K562 (cell line): ENCODE measurements around the gene LAMA2. TPM values are rescaled to one million over a fixed set of nuclear protein-coding genes. Genes with fewer than 3 reads are reported as not detected.

Experiments
- ATAC-seq: fragments of 200-7000 bp; cut with Tn5 transposase; 3 replicates; pipeline ENCODE4 v1.9.1; 2020; ENCODE audit warnings: moderate library complexity
- BruUV-seq: library from RNA; stranded (reverse); fragments of 400-500 nt; replicated peaks from 2 replicates; lab custom pipeline; 2021; lab: Mats Ljungman, UMichigan
- CTCF ChIA-PET: fragments of 300-600 bp; formaldehyde crosslinking; extraction: SDS; loops from one replicate; lab custom pipeline; 2021; ENCODE audit warnings: low intra/inter-chr PET ratio; lab: Yijun Ruan, JAX
- POLR2A ChIA-PET: fragments of 300-600, 350-650 bp; sonication (Branson Sonifier 250); formaldehyde crosslinking; extraction: SDS; loops from one replicate; lab custom pipeline; 2021; ENCODE audit warnings: antibody characterized with exemption, inconsistent platforms; lab: Yijun Ruan, JAX
- DNase-seq, 4 experiments: peaks; one replicate each; pipeline versions ENCODE4 v3.0.0 to v3.0.0-alpha.2; 2011 to 2018; ENCODE audit warnings: low spot score in 3 of 4, mixed read lengths in 3 of 4; ENCODE audit errors: extremely low read depth in 1 of 4
- FAIRE-seq: peaks from 2 replicates; lab custom pipeline; 2011; peaks lifted over from hg19 to GRCh38; lab: Jason Lieb, UNC
- H2AFZ ChIP-seq: 2 replicates; pipeline ENCODE4 v1.6.0; 2011; ENCODE audit warnings: low read depth, low read length, control low read depth, inconsistent platforms
- H3K27ac ChIP-seq: fragments of 200-600 bp; 3 replicates; pipeline ENCODE4 v1.8.0; 2011; ENCODE audit warnings: low read depth, mild to moderate bottlenecking, control low read depth, inconsistent platforms, low read length, moderate library complexity, mixed read lengths; ENCODE audit errors: extremely low read depth
- H3K27me3 ChIP-seq, 2 experiments: fragments of 300-600 bp in 1 of 2; 2 replicates in 1 of 2; 3 replicates in 1 of 2; pipeline versions ENCODE4 v1.6.0 to v1.8.0; 2011; ENCODE audit warnings: inconsistent platforms in 2 of 2, low read length in 2 of 2, mild to moderate bottlenecking in 1 of 2, mixed read lengths in 1 of 2, moderate library complexity in 1 of 2; ENCODE audit not compliant: control insufficient read depth in 2 of 2, insufficient read depth in 2 of 2
- H3K36me3 ChIP-seq: fragments of 300-600 bp; 3 replicates; pipeline ENCODE4 v1.8.0; 2011; ENCODE audit warnings: mild to moderate bottlenecking, low read length, inconsistent platforms; ENCODE audit not compliant: control insufficient read depth, insufficient read depth
- H3K4me1 ChIP-seq, 2 experiments: fragments of 200-600 bp in 1 of 2; replicated peaks in 1 of 2; 2 replicates in 1 of 2; 3 replicates in 1 of 2; pipeline versions ENCODE4 v1.5.1 to v1.8.0; 2011; ENCODE audit warnings: inconsistent platforms in 2 of 2, low read length in 2 of 2, mild to moderate bottlenecking in 1 of 2, mixed read lengths in 1 of 2, moderate library complexity in 1 of 2; ENCODE audit not compliant: control insufficient read depth in 2 of 2, insufficient read depth in 2 of 2
- H3K4me2 ChIP-seq: 2 replicates; pipeline ENCODE4 v1.6.1; 2011; ENCODE audit warnings: low read length, control low read depth, inconsistent platforms, mixed read lengths; ENCODE audit not compliant: insufficient read depth
- H3K4me3 ChIP-seq: fragments of 200-600 bp; sonication (generic), shearing (Covaris generic); 2 replicates; pipeline ENCODE4 v1.5.1; 2016; ENCODE audit warnings: control low read depth, inconsistent platforms
- H3K79me2 ChIP-seq: fragments of 200-600 bp; 3 replicates; pipeline ENCODE4 v1.8.0; 2011; ENCODE audit warnings: low read length, inconsistent platforms; ENCODE audit not compliant: control insufficient read depth, insufficient read depth
- H3K9ac ChIP-seq, 2 experiments: 2 replicates each; pipeline versions ENCODE4 v1.6.0 to v1.6.1; 2011; ENCODE audit warnings: low read depth in 2 of 2, low read length in 2 of 2, control low read depth in 1 of 2, inconsistent platforms in 1 of 2, mild to moderate bottlenecking in 1 of 2, mixed read lengths in 1 of 2; ENCODE audit not compliant: insufficient read depth in 1 of 2
- H3K9me1 ChIP-seq: one replicate; pipeline ENCODE4 v1.6.0; 2011; ENCODE audit warnings: inconsistent platforms, mild to moderate bottlenecking, low read length, moderate library complexity; ENCODE audit not compliant: control insufficient read depth, insufficient read depth
- H3K9me3 ChIP-seq: replicated peaks from 2 replicates; pipeline ENCODE4 v1.5.1; 2011; ENCODE audit warnings: low read depth, low read length, inconsistent platforms; ENCODE audit not compliant: control insufficient read depth, insufficient read depth
- H4K20me1 ChIP-seq: replicated peaks from 2 replicates; pipeline ENCODE4 v1.6.1; 2011; ENCODE audit warnings: low read length, inconsistent platforms, mixed read lengths; ENCODE audit not compliant: control insufficient read depth, insufficient read depth
- C11orf30 ChIP-seq: fragments of 450-650 bp; IDR thresholded peaks from 2 replicates; pipeline ENCODE4 v1.6.1; 2016; ENCODE audit warnings: low read depth, mild to moderate bottlenecking
- DMBX1 ChIP-seq: fragments of 250-450 bp; sonication (Bioruptor Pico); IDR thresholded peaks from 2 replicates; pipeline ENCODE4 v1.8.0; 2022; ENCODE audit warnings: inconsistent platforms, mild to moderate bottlenecking, moderate library complexity, borderline replicate concordance
- HNRNPH1 ChIP-seq: fragments of 200-400 bp; formaldehyde crosslinking; optimal IDR thresholded peaks from 2 replicates; pipeline ENCODE3; 2017; ENCODE audit warnings: low read depth, mild to moderate bottlenecking, low read length, moderate library complexity
- KLF1 ChIP-seq: fragments of 450-650 bp; IDR thresholded peaks from 2 replicates; pipeline ENCODE4 v1.6.1; 2016; ENCODE audit warnings: missing genetic modification characterization, missing compliant biosample characterization
- MXI1 ChIP-seq: IDR thresholded peaks from 2 replicates; pipeline ENCODE4 v1.6.1; 2011; ENCODE audit warnings: low read depth, mild to moderate bottlenecking, improper control_type of control experiment, low read length
- NFE2 ChIP-seq: IDR thresholded peaks from 2 replicates; pipeline ENCODE4 v1.6.1; 2014; ENCODE audit warnings: antibody characterized with exemption, low read depth
- ZFP1 ChIP-seq: fragments of 450-650 bp; formaldehyde crosslinking; IDR thresholded peaks from 2 replicates; pipeline ENCODE4 v1.4.0; 2020; ENCODE audit warnings: mild to moderate bottlenecking, mixed read lengths
- WGBS: fragments of 100-300 bp; shearing (Covaris generic); methylation state at CpG from one replicate; pipeline ENCODE4 v1.1.6; 2016; ENCODE audit warnings: low coverage, mixed read lengths; ENCODE audit not compliant: insufficient coverage; ENCODE audit errors: missing lambda C conversion rate; 5-methylcytosine and 5-hydroxymethylcytosine counted together
- in situ Hi-C: fragments of 300-500 bp; cut with MboI; formaldehyde crosslinking; loops from 4 replicates; pipeline ENCODE4 v1.15.0; 2018; ENCODE audit warnings: inconsistent platforms, mixed read lengths
- intact Hi-C: fragments of 100-400 bp; cut with micrococcal nuclease; formaldehyde crosslinking; loops from 2 replicates; pipeline ENCODE4 v1.14.2; 2022
- polyA plus RNA-seq, 8 experiments: library from polyadenylated mRNA; depleted of rRNA in 4 of 8; stranded (reverse) in 5 of 8; unstranded in 3 of 8; fragments of >200 nt; fragmentation: Nextera tagmentation in 2 of 8; fragmentation: Illumina TruSeq in 1 of 8; extraction: Ambion mirVana in 2 of 8; extraction: Trizol in 1 of 8; gene quantifications; 2 replicates each; pipeline versions ENCODE4 v1.2.1 to v1.2.3, GENCODE V29; 2011 to 2014; ENCODE audit warnings: inconsistent platforms in 1 of 8, missing spikeins in 1 of 8
- total RNA-seq, 7 experiments: library from RNA; depleted of rRNA in 6 of 7; stranded (reverse); fragments of >200 nt in 6 of 7; fragmentation: Illumina TruSeq in 2 of 7; extraction: Trizol in 2 of 7; gene quantifications; 2 replicates each; pipeline versions ENCODE4 v1.2.1 to v1.2.3, GENCODE V29; 2011 to 2021; ENCODE audit warnings: low replicate concordance in 1 of 7
- TF ChIP-seq, protein P1 (sequence below), 2 experiments: fragments of 450-650 bp; formaldehyde crosslinking in 1 of 2; IDR thresholded peaks; 2 replicates each; pipeline versions ENCODE4 v1.4.0 to v1.6.1; 2014 to 2020; ENCODE audit warnings: mild to moderate bottlenecking in 2 of 2, borderline replicate concordance in 1 of 2, low read depth in 1 of 2
- TF ChIP-seq, protein P2 (sequence below): fragments of 250-450 bp; sonication (Bioruptor Pico); IDR thresholded peaks from 2 replicates; pipeline ENCODE4 v1.4.0; 2020; ENCODE audit warnings: borderline replicate concordance
- TF ChIP-seq, protein P3 (sequence below): IDR thresholded peaks from 2 replicates; pipeline ENCODE4 v1.6.1; 2016; ENCODE audit warnings: missing genetic modification characterization, missing compliant biosample characterization

The LAMA2 gene
- total and polyA plus RNA-seq, 9 of the 15 experiments (the other 6 are each of a cell fraction or from before 2014, with no cell fraction given), result 0.04 to 1.5 (median 0.36) TPM

DNA sequence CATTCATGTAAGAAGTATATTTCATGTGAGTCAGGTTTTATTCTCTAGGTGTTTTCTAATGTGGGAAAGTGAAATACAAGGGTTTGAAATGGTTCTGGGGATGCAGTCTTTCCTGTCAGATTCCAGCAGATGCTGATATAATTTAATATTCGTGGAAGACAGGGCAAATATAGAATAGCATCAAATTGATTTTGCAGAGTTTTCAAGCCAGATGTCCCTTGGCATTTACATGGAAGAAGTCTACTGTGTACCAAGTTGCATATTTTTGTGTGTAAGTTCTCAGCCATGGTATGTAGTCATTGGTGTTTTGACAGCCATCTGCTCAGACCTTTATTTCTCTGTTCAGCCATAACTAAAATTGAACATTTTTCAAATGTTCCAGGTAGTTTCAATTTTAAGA lies 143.7 kb downstream of the LAMA2 start:
- 0% methylated on average over 1 of the region's 1 CpG for WGBS
- Histone ChIP-seq H2AFZ (no peak overlapping the region), H3K36me3 (no peaks in the 10 kb centered on the region), H3K79me2 (no peaks in the 10 kb centered on the region), H4K20me1 (no peaks in the 10 kb centered on the region), H3K27me3 (no peaks in the 10 kb centered on the region), H3K4me3 (no peak overlapping the region), H3K9me1 (no peaks in the 10 kb centered on the region), H3K27ac (no peak overlapping the region), H3K4me1 (no peaks in the 10 kb centered on the region), H3K9me3 (no peaks in the 10 kb centered on the region; the same call in 1 of the 2 replicates), H3K9ac (no peak overlapping the region), H3K4me2 (no peak overlapping the region)
- BruUV-seq, result no TSS peak
- in situ Hi-C loops, result no loop called here
- intact Hi-C loops, result no loop called here
- CTCF ChIA-PET, result no interaction called here
- DNase-seq, result no peak
- ATAC-seq, result no peak
- POLR2A ChIA-PET, result no interaction called here
- FAIRE-seq, result no peak
- no peak for TF ChIP-seq ZFP1
- TF ChIP-seq KLF1, result no peak
- no peak for TF ChIP-seq NFE2
- no peak for TF ChIP-seq MXI1
- TF ChIP-seq, protein P1, sequence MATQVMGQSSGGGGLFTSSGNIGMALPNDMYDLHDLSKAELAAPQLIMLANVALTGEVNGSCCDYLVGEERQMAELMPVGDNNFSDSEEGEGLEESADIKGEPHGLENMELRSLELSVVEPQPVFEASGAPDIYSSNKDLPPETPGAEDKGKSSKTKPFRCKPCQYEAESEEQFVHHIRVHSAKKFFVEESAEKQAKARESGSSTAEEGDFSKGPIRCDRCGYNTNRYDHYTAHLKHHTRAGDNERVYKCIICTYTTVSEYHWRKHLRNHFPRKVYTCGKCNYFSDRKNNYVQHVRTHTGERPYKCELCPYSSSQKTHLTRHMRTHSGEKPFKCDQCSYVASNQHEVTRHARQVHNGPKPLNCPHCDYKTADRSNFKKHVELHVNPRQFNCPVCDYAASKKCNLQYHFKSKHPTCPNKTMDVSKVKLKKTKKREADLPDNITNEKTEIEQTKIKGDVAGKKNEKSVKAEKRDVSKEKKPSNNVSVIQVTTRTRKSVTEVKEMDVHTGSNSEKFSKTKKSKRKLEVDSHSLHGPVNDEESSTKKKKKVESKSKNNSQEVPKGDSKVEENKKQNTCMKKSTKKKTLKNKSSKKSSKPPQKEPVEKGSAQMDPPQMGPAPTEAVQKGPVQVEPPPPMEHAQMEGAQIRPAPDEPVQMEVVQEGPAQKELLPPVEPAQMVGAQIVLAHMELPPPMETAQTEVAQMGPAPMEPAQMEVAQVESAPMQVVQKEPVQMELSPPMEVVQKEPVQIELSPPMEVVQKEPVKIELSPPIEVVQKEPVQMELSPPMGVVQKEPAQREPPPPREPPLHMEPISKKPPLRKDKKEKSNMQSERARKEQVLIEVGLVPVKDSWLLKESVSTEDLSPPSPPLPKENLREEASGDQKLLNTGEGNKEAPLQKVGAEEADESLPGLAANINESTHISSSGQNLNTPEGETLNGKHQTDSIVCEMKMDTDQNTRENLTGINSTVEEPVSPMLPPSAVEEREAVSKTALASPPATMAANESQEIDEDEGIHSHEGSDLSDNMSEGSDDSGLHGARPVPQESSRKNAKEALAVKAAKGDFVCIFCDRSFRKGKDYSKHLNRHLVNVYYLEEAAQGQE (IDR thresholded peaks at IDR 0.05; ENCODE audit: borderline replicate concordance), result no peak
- TF ChIP-seq, protein P1 (CRISPR knock-in tag; IDR thresholded peaks at IDR 0.05; ENCODE audit: low read depth), result no peak
- TF ChIP-seq, protein P2, sequence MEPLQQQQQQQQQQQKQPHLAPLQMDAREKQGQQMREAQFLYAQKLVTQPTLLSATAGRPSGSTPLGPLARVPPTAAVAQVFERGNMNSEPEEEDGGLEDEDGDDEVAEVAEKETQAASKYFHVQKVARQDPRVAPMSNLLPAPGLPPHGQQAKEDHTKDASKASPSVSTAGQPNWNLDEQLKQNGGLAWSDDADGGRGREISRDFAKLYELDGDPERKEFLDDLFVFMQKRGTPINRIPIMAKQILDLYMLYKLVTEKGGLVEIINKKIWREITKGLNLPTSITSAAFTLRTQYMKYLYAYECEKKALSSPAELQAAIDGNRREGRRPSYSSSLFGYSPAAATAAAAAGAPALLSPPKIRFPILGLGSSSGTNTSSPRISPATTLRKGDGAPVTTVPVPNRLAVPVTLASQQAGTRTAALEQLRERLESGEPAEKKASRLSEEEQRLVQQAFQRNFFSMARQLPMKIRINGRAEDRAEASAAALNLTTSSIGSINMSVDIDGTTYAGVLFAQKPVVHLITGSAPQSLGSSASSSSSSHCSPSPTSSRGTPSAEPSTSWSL, result no peak
- no peak for TF ChIP-seq C11orf30
- TF ChIP-seq, protein P3, sequence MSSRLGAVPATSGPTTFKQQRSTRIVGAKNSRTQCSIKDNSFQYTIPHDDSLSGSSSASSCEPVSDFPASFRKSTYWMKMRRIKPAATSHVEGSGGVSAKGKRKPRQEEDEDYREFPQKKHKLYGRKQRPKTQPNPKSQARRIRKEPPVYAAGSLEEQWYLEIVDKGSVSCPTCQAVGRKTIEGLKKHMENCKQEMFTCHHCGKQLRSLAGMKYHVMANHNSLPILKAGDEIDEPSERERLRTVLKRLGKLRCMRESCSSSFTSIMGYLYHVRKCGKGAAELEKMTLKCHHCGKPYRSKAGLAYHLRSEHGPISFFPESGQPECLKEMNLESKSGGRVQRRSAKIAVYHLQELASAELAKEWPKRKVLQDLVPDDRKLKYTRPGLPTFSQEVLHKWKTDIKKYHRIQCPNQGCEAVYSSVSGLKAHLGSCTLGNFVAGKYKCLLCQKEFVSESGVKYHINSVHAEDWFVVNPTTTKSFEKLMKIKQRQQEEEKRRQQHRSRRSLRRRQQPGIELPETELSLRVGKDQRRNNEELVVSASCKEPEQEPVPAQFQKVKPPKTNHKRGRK (tag), result no peak
- TF ChIP-seq HNRNPH1, result no peak
- TF ChIP-seq DMBX1 (CRISPR knock-in tag), result no peak
